Vagina (tissue), 2 donors: ENCODE measurements around the gene ITPRIP.

Experiments used
- CTCF ChIP-seq, 3 experiments: fragments of 450-650 bp in 2 of 3; fragments of 200-600 bp in 1 of 3; sonication (generic) in 1 of 3; IDR thresholded peaks; one replicate each; pipeline ENCODE4 v1.5.1; 2017 to 2019; ENCODE audit warnings: antibody characterized with exemption in 3 of 3, mild to moderate bottlenecking in 2 of 3, moderate library complexity in 2 of 3
- POLR2A ChIP-seq, 2 donors: fragments of 450-650 bp; IDR thresholded peaks; one replicate each; pipeline ENCODE4 v1.6.1; 2017; ENCODE audit warnings: antibody characterized with exemption in 2 of 2, mild to moderate bottlenecking in 2 of 2, moderate library complexity in 2 of 2

GRCh38 chr10:104259999-104260774 is 78.1 kb downstream of the ITPRIP start:
- TF ChIP-seq CTCF (IDR thresholded peaks at IDR 0.05): no peak
- TF ChIP-seq POLR2A (IDR thresholded peaks at IDR 0.05): no peak
